ENCODE measurements around the gene VWC2L.

Gene VWC2L

DNA sequence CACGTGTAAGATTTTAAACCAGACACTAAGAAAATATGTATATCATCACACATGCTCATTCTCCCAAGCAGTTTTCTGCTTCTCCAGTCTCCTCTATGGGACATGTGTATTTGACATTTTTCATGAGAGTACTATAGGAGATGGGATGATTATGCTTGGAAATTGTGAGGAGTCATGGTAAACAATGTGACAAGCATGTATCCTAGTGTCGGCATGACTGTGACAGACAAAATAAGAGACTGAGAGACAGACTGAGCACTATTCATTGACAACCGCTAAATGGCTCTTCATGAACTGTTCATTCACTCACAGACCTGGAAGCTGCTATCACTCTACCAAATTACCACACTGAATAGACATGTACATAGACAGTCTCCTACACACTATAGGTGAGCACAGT lies 127.1 kb downstream of the VWC2L start:
- Histone ChIP-seq H3K9ac (ENCODE audit: low read depth, low read length) (no peak overlapping the region), H3K4me1 (ENCODE audit: insufficient read depth, low read length) (no peaks in the 10 kb centered on the region), H3K9me3 (ENCODE audit: control insufficient read depth, insufficient read depth, low read length) (no peaks in the 10 kb centered on the region), H3K36me3 (ENCODE audit: insufficient read depth, low read length) (no peaks in the 10 kb centered on the region)

GRCh38 chr2:214542295-214542694 lies 131.4 kb downstream of the VWC2L start:
- H3K9ac ChIP-seq (ENCODE audit: low read depth, low read length) = no peak overlapping the region
- no peaks in the 10 kb centered on the region for H3K9me3 ChIP-seq (ENCODE audit: control insufficient read depth, insufficient read depth, low read length)
- no peaks in the 10 kb centered on the region for H3K36me3 ChIP-seq (ENCODE audit: insufficient read depth, low read length)
- no peaks in the 10 kb centered on the region for H3K4me1 ChIP-seq (ENCODE audit: insufficient read depth, low read length)

DNA sequence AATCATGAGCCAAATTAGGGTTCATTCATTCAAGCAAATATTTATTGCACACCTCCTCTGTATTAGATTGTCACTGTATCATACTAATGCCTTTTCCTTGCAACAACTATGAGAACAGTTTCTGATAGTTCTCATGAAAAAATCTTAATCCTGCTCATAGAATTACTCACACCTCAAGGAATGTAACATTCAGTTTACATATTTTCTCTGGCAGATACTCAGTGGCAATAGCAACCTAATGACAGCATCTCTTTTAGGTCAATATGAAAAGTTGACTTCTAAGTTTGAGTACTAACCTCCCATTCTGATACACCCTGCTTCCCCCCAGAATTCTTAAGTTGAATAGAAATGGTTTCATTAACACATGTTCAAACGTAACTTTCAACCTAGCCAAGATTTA lies 132.0 kb downstream of the VWC2L start:
- no peaks in the 10 kb centered on the region for H3K36me3 ChIP-seq (ENCODE audit: insufficient read depth, low read length)
- H3K4me1 ChIP-seq (ENCODE audit: insufficient read depth, low read length) = no peaks in the 10 kb centered on the region
- no peaks in the 10 kb centered on the region for H3K9me3 ChIP-seq (ENCODE audit: control insufficient read depth, insufficient read depth, low read length)
- no peak overlapping the region for H3K9ac ChIP-seq (ENCODE audit: low read depth, low read length)

DNA sequence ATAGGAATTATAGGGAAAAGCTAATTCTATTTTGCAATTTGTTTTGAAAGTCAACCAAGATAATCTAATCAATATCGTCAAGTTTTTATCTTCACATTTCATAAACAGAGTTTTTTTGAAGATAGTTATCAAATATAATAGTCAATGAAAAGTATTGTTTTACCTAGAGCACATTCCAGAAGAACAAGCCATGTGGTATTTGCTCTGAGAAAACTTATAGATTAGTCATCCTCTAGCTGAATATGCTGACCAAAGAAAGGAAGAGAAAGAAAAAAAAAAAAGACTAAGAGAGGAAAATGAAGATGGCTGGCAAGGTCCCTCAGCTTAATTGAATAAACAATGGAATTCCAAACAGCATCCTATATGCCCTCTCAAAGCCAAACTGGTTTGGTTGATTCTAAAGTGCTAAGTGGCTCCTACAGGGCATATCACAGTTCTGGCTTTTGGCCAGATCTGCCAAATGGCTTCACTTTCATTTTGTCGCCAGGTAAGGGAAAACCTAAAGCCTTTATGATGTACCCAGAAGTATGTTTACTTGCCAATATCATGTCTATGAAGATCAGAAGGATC lies 132.6 kb downstream of the VWC2L start:
- Histone ChIP-seq H3K36me3 (ENCODE audit: insufficient read depth, low read length) (no peaks in the 10 kb centered on the region), H3K9ac (ENCODE audit: low read depth, low read length) (no peak overlapping the region), H3K9me3 (ENCODE audit: control insufficient read depth, insufficient read depth, low read length) (no peaks in the 10 kb centered on the region), H3K4me1 (ENCODE audit: insufficient read depth, low read length) (no peaks in the 10 kb centered on the region)

GRCh38 chr2:214545898-214546542 lies 135.2 kb downstream of the VWC2L start:
- Histone ChIP-seq H3K4me1 (ENCODE audit: insufficient read depth, low read length) (no peaks in the 10 kb centered on the region), H3K36me3 (ENCODE audit: insufficient read depth, low read length) (no peaks in the 10 kb centered on the region), H3K9ac (ENCODE audit: low read depth, low read length) (no peak overlapping the region), H3K9me3 (ENCODE audit: control insufficient read depth, insufficient read depth, low read length) (no peaks in the 10 kb centered on the region)

DNA sequence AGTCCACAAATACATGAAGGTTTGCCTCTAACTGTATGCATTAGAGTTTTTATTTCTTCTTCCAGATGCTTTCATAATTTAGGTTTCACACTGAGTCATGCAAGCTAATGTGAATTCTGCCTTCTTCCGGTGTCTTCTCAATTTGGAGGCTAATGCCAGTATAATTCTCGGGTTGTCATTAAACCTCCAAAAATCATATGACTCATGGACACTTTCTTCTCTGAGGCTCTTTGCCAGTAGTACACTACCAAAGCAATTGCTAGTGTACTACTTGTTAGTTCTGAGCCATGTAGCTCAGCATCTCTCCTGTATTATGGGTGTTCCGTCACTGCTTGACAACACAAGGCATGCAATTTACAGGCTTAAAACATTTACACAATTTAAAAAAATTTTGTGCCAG lies 137.1 kb downstream of the VWC2L start:
- Histone ChIP-seq H3K9ac (ENCODE audit: low read depth, low read length) (no peak overlapping the region), H3K36me3 (ENCODE audit: insufficient read depth, low read length) (no peaks in the 10 kb centered on the region), H3K9me3 (ENCODE audit: control insufficient read depth, insufficient read depth, low read length) (no peaks in the 10 kb centered on the region; the same call in 1 of the 2 replicates), H3K4me1 (ENCODE audit: insufficient read depth, low read length) (no peaks in the 10 kb centered on the region)

GRCh38 chr2:214549946-214550345 lies 139.1 kb downstream of the VWC2L start:
- Histone ChIP-seq H3K9me3 (ENCODE audit: control insufficient read depth, insufficient read depth, low read length) (no peaks in the 10 kb centered on the region; the same call in 1 of the 2 replicates), H3K9ac (ENCODE audit: low read depth, low read length) (no peak overlapping the region), H3K36me3 (ENCODE audit: insufficient read depth, low read length) (no peaks in the 10 kb centered on the region), H3K4me1 (ENCODE audit: insufficient read depth, low read length) (no peaks in the 10 kb centered on the region)

DNA sequence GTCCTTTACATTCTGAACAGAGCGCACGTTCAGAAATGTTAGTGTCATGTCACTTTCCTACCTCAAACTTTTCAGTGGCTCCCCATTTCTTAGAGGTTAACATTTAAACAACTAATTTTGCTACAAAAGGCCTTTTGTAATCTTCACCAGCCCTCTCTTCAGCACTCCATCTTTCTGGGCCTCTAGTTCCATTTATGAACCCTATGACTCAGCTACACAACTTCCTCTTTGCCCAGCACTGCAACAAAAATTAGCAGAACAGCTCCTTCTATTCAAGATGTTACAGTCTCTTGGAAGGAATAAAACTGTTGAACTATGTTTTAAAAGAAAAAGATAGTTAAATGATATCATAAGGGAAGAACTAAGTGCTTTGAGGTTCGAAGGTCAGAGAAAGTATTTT lies 139.9 kb downstream of the VWC2L start:
- no peaks in the 10 kb centered on the region for H3K36me3 ChIP-seq (ENCODE audit: insufficient read depth, low read length)
- no peak overlapping the region for H3K9ac ChIP-seq (ENCODE audit: low read depth, low read length)
- H3K4me1 ChIP-seq (ENCODE audit: insufficient read depth, low read length) = no peaks in the 10 kb centered on the region
- H3K9me3 ChIP-seq (ENCODE audit: control insufficient read depth, insufficient read depth, low read length) = no peaks in the 10 kb centered on the region; the same call in 1 of the 2 replicates

- H3K9ac ChIP-seq (ENCODE audit: low read depth, low read length) = no peak overlapping the region
Measured at GRCh38 chr2:214557884-214558283, 147.0 kb downstream of the VWC2L start.

DNA sequence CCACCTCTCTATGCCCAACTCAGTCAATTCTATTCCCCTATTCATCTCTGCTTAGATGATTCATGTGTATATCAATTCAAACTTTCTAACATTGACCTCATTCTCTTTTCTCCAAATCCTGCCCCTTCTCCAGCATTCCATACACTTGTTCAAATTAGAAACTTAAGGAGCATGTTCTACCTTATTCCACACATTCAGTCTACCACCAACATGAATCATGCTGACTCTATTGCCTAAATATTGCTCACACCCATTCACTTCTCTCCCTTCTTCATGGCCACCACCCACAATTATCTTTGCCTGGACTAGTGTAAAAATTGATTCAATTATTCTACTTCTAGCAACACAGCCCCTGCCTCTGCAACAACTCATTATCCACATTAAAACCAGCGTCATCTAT lies 147.5 kb downstream of the VWC2L start:
- H3K9me3 ChIP-seq (ENCODE audit: control insufficient read depth, insufficient read depth, low read length) = no peaks in the 10 kb centered on the region
- no peak overlapping the region for H3K9ac ChIP-seq (ENCODE audit: low read depth, low read length)
- H3K36me3 ChIP-seq (ENCODE audit: insufficient read depth, low read length) = no peaks in the 10 kb centered on the region
- H3K4me1 ChIP-seq (ENCODE audit: insufficient read depth, low read length) = no peaks in the 10 kb centered on the region

More at GRCh38 chr2:214557884-214558283, 147.0 kb downstream of the VWC2L start:
- no peaks in the 10 kb centered on the region for H3K4me1 ChIP-seq (ENCODE audit: insufficient read depth, low read length)
- H3K36me3 ChIP-seq (ENCODE audit: insufficient read depth, low read length) = no peaks in the 10 kb centered on the region
- H3K9me3 ChIP-seq (ENCODE audit: control insufficient read depth, insufficient read depth, low read length) = no peaks in the 10 kb centered on the region

- H3K9me3 ChIP-seq (ENCODE audit: control insufficient read depth, insufficient read depth, low read length) = no peaks in the 10 kb centered on the region
- no peaks in the 10 kb centered on the region for H3K4me1 ChIP-seq (ENCODE audit: insufficient read depth, low read length)
- no peaks in the 10 kb centered on the region for H3K36me3 ChIP-seq (ENCODE audit: insufficient read depth, low read length)
- no peak overlapping the region for H3K9ac ChIP-seq (ENCODE audit: low read depth, low read length)
Measured at GRCh38 chr2:214560176-214560575, 149.3 kb downstream of the VWC2L start.

GRCh38 chr2:214560618-214561190 lies 149.8 kb downstream of the VWC2L start:
- Histone ChIP-seq H3K9ac (ENCODE audit: low read depth, low read length) (no peak overlapping the region), H3K4me1 (ENCODE audit: insufficient read depth, low read length) (no peaks in the 10 kb centered on the region), H3K36me3 (ENCODE audit: insufficient read depth, low read length) (no peaks in the 10 kb centered on the region), H3K9me3 (ENCODE audit: control insufficient read depth, insufficient read depth, low read length) (no peaks in the 10 kb centered on the region)

GRCh38 chr2:214565246-214565645 lies 154.4 kb downstream of the VWC2L start:
- no peaks in the 10 kb centered on the region for H3K9me3 ChIP-seq (ENCODE audit: control insufficient read depth, insufficient read depth, low read length)
- H3K4me1 ChIP-seq (ENCODE audit: insufficient read depth, low read length) = no peaks in the 10 kb centered on the region
- H3K9ac ChIP-seq (ENCODE audit: low read depth, low read length) = no peak overlapping the region

GRCh38 chr2:214566457-214566856 lies 155.6 kb downstream of the VWC2L start:
- H3K4me1 ChIP-seq (ENCODE audit: insufficient read depth, low read length) = no peaks in the 10 kb centered on the region
- no peak overlapping the region for H3K9ac ChIP-seq (ENCODE audit: low read depth, low read length)
- H3K36me3 ChIP-seq (ENCODE audit: insufficient read depth, low read length) = no peaks in the 10 kb centered on the region
- no peaks in the 10 kb centered on the region for H3K9me3 ChIP-seq (ENCODE audit: control insufficient read depth, insufficient read depth, low read length)

More at GRCh38 chr2:214565246-214565645, 154.4 kb downstream of the VWC2L start:
- H3K36me3 ChIP-seq (ENCODE audit: insufficient read depth, low read length) = no peaks in the 10 kb centered on the region

DNA sequence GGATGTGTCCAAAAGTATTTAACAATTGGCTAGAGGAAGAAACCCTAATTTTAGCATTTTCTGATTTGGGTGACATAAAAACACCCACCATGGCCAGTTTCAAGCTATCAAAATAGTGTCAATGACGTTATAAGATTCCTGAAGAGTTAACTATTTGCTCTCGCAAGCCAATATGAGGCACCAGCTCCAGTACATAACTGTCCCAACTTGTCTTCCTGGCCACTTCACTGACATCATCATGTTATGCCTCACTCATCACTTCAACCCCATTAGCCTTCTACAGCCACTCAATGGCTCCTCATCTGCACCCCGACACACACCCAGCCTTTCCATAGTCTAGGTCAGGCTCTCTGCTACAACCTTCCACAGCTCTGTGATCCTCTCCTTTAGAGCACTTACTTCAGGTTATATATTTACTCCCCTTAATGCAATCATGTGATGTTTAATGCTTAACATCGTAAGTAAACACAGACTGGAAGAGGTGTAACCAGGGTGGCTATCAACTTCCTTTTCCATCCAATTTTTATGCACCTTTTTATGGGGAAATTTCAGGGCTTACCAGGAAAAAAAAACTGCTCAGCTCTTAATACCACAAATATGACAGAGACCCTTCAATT lies 158.7 kb downstream of the VWC2L start:
- no peaks in the 10 kb centered on the region for H3K9me3 ChIP-seq (ENCODE audit: control insufficient read depth, insufficient read depth, low read length)
- no peaks in the 10 kb centered on the region for H3K36me3 ChIP-seq (ENCODE audit: insufficient read depth, low read length)
- no peak overlapping the region for H3K9ac ChIP-seq (ENCODE audit: low read depth, low read length)
- no peaks in the 10 kb centered on the region for H3K4me1 ChIP-seq (ENCODE audit: insufficient read depth, low read length)
